Right cardiac atrium (tissue), 5 donors: ENCODE measurements around the gene INTS7. TPM values are rescaled to one million over a fixed set of nuclear protein-coding genes. Genes with fewer than 3 reads are reported as not detected.
A peak's percentile ranks its signal among the peaks of the same experiment; 100 is the strongest.
"Not testable (repeated sequence)": the region's sequence is repeated elsewhere in the genome, so short reads cannot be mapped to it uniquely, and the experiment has no call there.

Experiments used
- ATAC-seq, 2 donors: fragments of 200-7000 bp; cut with Tn5 transposase; one replicate each; pipeline versions ENCODE4 v1.8.0 to v1.9.1; 2020; ENCODE audit warnings: moderate library complexity in 2 of 2, mild to moderate bottlenecking in 1 of 2
- DNase-seq, 3 donors: peaks; one replicate each; pipeline ENCODE4 v3.0.0-alpha.2; 2020
- H3K27ac ChIP-seq: one replicate; pipeline ENCODE4 v1.5.1; 2013; ENCODE audit warnings: mild to moderate bottlenecking, low read length, control low read depth, moderate library complexity
- H3K27me3 ChIP-seq: one replicate; pipeline ENCODE4 v1.6.1; 2013; ENCODE audit not compliant: control insufficient read depth, insufficient read depth
- H3K4me1 ChIP-seq: one replicate; pipeline ENCODE4 v1.6.1; 2013; ENCODE audit warnings: low read length; ENCODE audit not compliant: control insufficient read depth, insufficient read depth
- H3K4me3 ChIP-seq: one replicate; pipeline ENCODE4 v1.5.1; 2013; ENCODE audit warnings: low read length, control low read depth
- H3K9me3 ChIP-seq: one replicate; pipeline ENCODE4 v1.6.1; 2013; ENCODE audit warnings: low read length; ENCODE audit not compliant: control insufficient read depth
- WGBS: extraction: QIAGEN DNeasy Blood & Tissue Kit; methylation state at CpG from one replicate; pipeline ENCODE4 v1.1.7; 2013; 5-methylcytosine and 5-hydroxymethylcytosine counted together
- intact Hi-C, 4 donors: fragments of 100-400 bp; cut with DNase I; formaldehyde crosslinking; loops; one replicate each; pipeline versions ENCODE4 v1.11.0 to v1.14.0; 2022 to 2023
- polyA plus RNA-seq: library from polyadenylated mRNA; stranded (reverse); fragments of 200-250 nt; gene quantifications from one replicate; pipeline ENCODE4 v1.2.3, GENCODE V29; 2013
- total RNA-seq, 4 donors: library from RNA; stranded (reverse); fragmentation: NEBNext Ultra II Directional; extraction: Animal tissue kit (Norgen Biotek cat#: 25700); gene quantifications; one replicate each; pipeline ENCODE4 v1.2.1, GENCODE V29; 2021
- donor health status: healthy with polysubstance abuse.
- donor health status: DM: no; HTN: yes; CAD: no.
- donor health status: DM: no; HTN: no; CAD: no.
- donor health status: DM: no; HTN: yes; CAD: no; lungs with severe emphysema.
- donor health status: DM: yes; HTN: yes; CAD: no.

INTS7 gene
- total and polyA plus RNA-seq, 5 donors = 3.6 to 12.2 (median 7.8) TPM

DNA sequence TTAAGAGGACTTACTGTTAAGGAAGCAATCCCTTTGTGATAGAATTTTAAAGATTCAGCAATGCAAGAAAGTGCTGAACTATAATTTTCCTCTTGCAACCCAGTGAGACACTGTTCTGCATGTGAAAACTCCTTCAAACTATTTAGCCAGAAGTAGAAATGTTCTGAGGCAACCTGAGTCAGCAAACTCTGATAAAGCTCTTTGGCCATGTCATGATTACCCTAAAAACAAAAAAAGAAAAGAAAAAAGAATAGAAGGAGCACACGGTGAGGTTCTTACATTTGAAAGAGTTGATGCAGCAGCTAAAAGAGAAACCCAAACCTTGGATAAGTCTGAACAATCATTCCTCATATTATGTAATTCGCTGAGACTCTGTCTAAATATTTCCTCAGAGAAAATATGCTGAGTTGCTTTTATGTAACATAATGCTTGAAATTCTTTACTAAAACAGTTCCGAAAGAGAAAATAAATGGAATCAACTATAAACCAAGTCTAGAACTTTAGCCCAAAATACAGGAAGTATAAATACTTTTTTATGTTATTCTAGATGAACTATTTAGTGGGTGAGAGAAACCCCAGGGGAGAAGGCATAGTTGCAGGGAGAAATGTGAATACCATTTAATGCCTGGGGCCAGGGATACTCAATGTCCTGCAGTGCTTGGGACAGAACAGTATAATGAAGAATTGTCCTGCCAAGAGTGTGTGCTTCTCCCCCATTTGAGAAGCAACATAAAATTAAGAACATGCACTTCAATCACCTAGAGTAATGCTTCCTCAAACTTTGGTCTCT lies 60.0 kb downstream of the INTS7 start:
- Histone ChIP-seq H3K27ac (no peak overlapping the region), H3K9me3 (no peaks in the 10 kb centered on the region), H3K4me3 (no peak overlapping the region), H3K4me1 (no peaks in the 10 kb centered on the region), H3K27me3 (no peaks in the 10 kb centered on the region)
- ATAC-seq (peak in 1 of 2 donors; percentile 55), DNase-seq (no peak)
- WGBS = 65% methylated on average over 3 of the region's 3 CpGs
- intact Hi-C loops = no loop called here

DNA sequence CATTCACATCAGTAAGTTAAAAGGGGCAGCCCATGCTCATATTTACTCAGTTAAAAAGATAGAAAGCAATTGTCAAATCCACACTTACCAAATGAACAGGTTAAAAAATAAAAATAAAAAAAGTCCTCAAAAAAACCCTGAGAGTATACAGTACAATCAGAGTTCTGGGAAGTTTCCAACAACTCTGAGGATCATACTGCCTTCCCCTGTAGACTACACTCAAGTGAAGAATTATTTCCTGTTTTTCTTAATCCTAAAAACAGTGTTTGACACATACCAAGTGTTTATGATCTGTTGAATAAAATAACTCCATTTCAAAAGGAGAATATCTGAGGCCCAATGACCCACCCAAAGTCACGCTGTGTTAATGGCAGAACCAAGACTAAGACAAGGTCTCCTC lies 61.8 kb downstream of the INTS7 start:
- no peaks in the 10 kb centered on the region for H3K4me1 ChIP-seq
- H3K4me3 ChIP-seq = no peak overlapping the region
- ATAC-seq = no peak

DNA sequence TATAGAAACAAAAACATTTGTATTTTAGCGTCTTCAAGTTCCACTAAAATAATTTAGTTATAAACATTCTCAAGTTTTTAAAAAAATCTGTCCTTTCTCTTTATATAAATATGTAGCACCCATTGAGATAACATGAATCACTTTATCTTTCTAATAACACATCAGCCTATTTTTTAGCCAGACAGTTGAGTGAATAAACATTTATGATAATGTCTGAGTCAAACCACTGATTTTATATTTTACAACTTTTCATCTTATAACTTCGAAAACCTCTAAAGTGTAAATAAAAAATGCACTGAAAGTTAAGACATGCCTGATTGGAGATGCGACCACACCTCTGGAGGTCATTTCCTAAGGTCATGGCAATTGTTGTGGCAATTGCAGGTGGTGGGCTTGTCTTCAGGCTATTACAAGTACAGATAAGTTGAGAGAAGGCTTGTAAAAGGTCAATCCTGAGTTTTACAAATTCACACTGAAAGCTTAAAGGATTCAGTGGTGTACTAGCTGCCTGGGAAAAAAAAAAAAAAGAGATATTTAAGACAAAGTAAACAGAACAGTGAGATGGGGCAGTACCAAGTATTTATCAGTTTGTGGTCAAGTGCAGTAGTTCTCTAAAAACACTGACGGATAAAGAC lies 67.0 kb downstream of the INTS7 start:
- Histone ChIP-seq H3K4me3 (no peak overlapping the region), H3K27me3 (no peaks in the 10 kb centered on the region), H3K4me1 (no peaks in the 10 kb centered on the region), H3K9me3 (no peaks in the 10 kb centered on the region), H3K27ac (no peak overlapping the region)
- WGBS = 89% methylated on average over 4 of the region's 4 CpGs
- ATAC-seq = no peak
- intact Hi-C loops = no loop called here
- DNase-seq = no peak

More for the DNA sequence above, 61.8 kb downstream of the INTS7 start:
- Histone ChIP-seq H3K27ac (no peak overlapping the region), H3K9me3 (no peaks in the 10 kb centered on the region), H3K27me3 (no peaks in the 10 kb centered on the region)
- 96% methylated on average over 1 of the region's 1 CpG for WGBS
- DNase-seq = no peak
- intact Hi-C loops = no loop called here

DNA sequence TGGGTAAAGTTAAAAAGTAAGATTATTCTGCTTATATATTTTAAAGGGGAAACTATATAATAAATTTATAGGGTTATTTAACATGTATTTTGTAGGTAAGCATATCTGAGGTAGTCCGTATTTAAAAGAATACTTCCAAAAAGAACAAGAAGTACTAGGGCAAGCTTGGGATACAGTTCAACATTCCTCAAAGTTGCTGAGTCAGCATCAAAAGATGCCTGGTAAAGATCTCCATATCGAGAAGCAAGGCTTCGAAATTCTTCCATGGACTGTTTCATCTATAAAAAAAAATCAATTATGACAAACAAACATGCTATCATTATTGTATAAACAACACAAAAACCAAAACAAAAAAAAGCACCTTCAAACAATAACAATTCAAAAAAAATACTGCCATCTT lies 67.7 kb downstream of the INTS7 start:
- 94% methylated on average over 3 of the region's 3 CpGs for WGBS
- no peak overlapping the region for H3K27ac ChIP-seq
- no peak overlapping the region for H3K4me3 ChIP-seq
- no peaks in the 10 kb centered on the region for H3K27me3 ChIP-seq
- DNase-seq (no peak), ATAC-seq (no peak)
- H3K9me3 ChIP-seq = no peaks in the 10 kb centered on the region
- no peaks in the 10 kb centered on the region for H3K4me1 ChIP-seq
- intact Hi-C loops = no loop called here

DNA sequence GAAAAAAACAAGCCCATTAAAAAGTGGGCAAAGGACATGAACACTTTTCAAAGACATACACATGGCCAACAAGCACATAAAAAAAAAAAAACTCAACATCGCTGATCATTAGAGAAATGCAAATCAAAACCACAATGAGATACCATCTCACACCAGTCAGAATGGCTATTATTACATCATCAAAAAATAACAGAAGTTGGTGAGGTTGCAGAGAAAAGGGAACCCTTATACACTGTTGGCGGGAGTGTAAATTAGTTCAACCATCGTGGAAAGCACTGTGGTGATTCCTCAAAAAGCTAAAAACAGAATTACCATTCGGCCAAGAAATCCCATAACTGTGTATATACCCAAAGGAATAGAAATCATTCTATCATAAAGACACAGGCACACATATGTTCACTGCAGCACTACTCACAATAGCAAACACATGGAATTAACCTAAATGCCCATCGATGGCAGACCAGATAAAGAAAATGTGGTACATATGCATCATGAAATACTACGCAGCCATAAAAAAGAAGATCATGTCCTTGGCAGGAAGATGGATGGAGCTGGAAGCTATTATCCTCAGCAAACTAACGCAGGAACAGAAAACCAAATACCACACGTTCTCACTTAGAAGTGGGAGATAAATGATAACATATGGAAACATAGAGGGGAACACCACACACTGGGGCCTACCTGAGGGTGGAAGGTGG lies 70.1 kb downstream of the INTS7 start:
- Histone ChIP-seq H3K27ac (no peak overlapping the region), H3K4me3 (no peak overlapping the region), H3K9me3 (no peaks in the 10 kb centered on the region), H3K27me3 (no peaks in the 10 kb centered on the region), H3K4me1 (no peaks in the 10 kb centered on the region)
- intact Hi-C loops = no loop called here
- DNase-seq (no peak), ATAC-seq (no peak)
- WGBS = 88% methylated on average over 8 of the region's 8 CpGs

DNA sequence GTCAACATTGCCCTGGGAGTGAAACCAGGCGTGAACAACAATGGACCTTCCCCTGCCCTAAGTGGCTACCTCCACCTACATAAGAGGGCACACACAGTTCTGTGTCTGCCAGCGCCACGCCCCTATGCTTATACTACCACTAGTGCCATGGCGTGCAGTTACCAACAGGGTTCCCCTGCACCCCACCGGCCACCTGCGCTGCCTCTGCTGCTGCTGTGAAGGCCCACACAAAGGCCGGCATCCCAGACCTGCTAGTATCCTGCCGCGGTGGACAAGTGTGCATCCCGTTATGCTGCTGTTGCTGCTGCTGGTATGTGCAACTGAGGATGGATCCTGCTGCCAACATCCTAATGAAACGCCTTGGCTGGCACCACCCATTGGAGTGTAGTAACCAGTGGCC lies 75.7 kb downstream of the INTS7 start:
- ATAC-seq (no peak), DNase-seq (peak in 1 of 3 donors; percentile 36)
- Histone ChIP-seq H3K27ac (no peak overlapping the region), H3K4me3 (no peak overlapping the region), H3K27me3 (no peaks in the 10 kb centered on the region), H3K4me1 (no peaks in the 10 kb centered on the region), H3K9me3 (no peaks in the 10 kb centered on the region)
- 98% methylated on average over 11 of the region's 11 CpGs for WGBS
- intact Hi-C loops = no loop called here

DNA sequence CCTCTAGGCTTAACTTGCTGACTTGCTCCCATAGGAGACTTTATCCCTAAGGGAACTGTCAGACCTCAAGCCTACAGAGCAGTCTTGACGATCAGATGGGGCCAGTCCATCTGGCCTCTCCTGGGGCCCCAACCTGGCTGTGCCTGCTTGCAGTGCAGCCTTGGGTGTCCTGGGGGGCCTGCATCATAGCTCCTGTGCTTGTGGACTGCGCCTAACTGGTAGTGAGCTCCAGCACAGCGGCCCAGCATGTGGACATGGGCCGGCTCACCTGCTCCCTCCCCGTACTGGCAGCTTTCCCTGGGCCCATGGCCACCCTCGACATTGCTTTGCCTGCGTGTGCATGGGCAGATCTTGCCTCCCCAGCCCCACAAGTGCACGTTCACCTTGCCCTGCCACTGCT lies 76.1 kb downstream of the INTS7 start:
- Histone ChIP-seq H3K4me1 (no peaks in the 10 kb centered on the region), H3K27me3 (no peaks in the 10 kb centered on the region), H3K27ac (no peak overlapping the region), H3K9me3 (no peaks in the 10 kb centered on the region), H3K4me3 (no peak overlapping the region)
- no peak for ATAC-seq
- peak in 1 of 3 donors; percentile 33 for DNase-seq
- WGBS = 98% methylated on average over 8 of the region's 8 CpGs
- intact Hi-C loops = no loop called here

DNA sequence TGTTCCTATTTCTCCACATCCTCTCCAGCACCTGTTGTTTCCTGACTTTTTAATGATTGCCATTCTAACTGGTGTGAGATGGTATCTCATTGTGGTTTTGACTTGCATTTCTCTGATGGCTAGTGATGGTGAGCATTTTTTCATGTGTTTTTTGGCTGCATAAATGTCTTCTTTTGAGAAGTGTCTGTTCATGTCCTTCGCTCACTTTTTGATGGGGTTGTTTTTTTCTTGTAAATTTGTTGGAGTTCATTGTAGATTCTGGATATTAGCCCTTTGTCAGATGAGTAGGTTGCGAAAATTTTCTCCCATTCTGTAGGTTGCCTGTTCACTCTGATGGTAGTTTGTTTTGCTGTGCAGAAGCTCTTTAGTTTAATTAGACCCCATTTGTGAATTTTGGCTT lies 81.3 kb downstream of the INTS7 start:
- H3K4me3 ChIP-seq, H3K27me3 ChIP-seq, H3K9me3 ChIP-seq, ATAC-seq, H3K27ac ChIP-seq, DNase-seq, intact Hi-C loops, H3K4me1 ChIP-seq: not testable (repeated sequence)
- WGBS = no CpG with 5 or more reads among the region's 2 CpGs

DNA sequence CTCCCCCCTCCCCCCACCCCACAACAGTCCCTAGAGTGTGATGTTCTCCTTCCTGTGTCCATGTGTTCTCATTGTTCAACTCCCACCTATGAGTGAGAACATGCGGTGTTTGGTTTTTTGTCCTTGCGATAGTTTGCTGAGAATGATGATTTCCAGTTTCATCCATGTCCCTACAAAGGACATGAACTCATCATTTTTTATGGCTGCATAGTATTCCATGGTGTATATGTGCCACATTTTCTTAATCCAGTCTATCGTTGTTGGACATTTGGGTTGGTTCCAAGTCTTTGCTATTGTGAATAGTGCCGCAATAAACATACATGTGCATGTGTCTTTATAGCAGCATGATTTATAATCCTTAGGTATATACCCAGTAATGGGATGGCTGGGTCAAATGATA lies 81.8 kb downstream of the INTS7 start:
- H3K27me3 ChIP-seq, DNase-seq, H3K4me1 ChIP-seq, intact Hi-C loops, H3K27ac ChIP-seq, H3K9me3 ChIP-seq, ATAC-seq, H3K4me3 ChIP-seq: not testable (repeated sequence)
- WGBS = 94% methylated on average over 2 of the region's 4 CpGs

DNA sequence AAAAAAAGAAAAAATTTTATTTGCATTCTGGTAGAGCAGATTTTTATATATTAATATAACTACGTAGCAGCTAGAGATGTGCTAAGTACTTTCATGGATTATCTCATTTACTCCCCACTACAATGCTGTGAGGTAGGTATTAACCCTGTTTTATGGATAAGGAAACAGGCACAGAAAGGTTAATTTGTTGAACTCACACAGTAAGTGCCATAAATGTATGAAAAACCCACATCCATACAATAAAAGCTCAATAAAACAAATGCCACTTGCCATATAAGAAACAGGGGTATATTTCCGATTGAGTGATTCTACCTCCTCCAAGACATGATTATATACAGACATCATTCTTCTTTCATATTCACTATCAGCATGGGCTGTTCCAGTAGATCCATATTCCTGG lies 83.1 kb downstream of the INTS7 start:
- intact Hi-C loops = no loop called here
- no peaks in the 10 kb centered on the region for H3K9me3 ChIP-seq
- H3K4me3 ChIP-seq = no peak overlapping the region
- 97% methylated on average over 2 of the region's 2 CpGs for WGBS
- H3K4me1 ChIP-seq = no peaks in the 10 kb centered on the region
- ATAC-seq (no peak), DNase-seq (no peak)
- H3K27ac ChIP-seq = no peak overlapping the region
- no peaks in the 10 kb centered on the region for H3K27me3 ChIP-seq

DNA sequence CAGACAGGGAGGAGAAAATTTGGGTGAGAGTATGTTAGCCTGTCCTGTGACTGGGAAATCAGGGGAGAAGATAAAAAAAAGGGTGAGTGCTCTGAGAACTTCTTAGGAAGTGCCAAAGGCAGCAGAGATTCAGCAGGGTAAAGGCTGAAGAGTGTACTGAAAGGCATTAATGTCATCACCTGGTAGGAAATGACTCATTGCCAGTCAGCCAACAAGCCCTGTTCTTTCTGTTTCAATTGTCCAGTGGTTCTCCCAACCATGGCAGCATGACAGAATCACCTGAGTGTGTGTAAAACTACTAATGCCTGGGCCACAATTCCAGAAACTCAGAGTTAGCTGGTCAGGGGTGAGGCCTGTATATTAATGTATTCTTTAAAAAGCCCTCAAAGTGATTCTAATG lies 83.5 kb downstream of the INTS7 start:
- Histone ChIP-seq H3K4me1 (no peaks in the 10 kb centered on the region), H3K27me3 (no peaks in the 10 kb centered on the region), H3K27ac (no peak overlapping the region), H3K4me3 (no peak overlapping the region), H3K9me3 (no peaks in the 10 kb centered on the region)
- intact Hi-C loops = no loop called here
- no peak for DNase-seq
- ATAC-seq = no peak
